ENCODE measurements around the gene ILK. TPM values are rescaled to one million over a fixed set of nuclear protein-coding genes. Genes with fewer than 3 reads are reported as not detected.

The ILK gene
- total RNA-seq, 1 experiment from 2014 or later: 117 TPM

- H3K4me1 ChIP-seq: peaks cover 42% of the 10 kb centered on the region
- no peaks in the 10 kb centered on the region for H3K9me3 Mint-ChIP-seq (ENCODE audit: unreplicated experiment)
- ChIA-PET POLR2A (no interaction called here), CTCF (interaction anchor here (1.6 kb wide), 1 partner anchor 10 kb away, joined by 3 read pairs; the partner anchor contains the start of gene TPP1)
- H3K4me1 Mint-ChIP-seq (ENCODE audit: low read depth, unreplicated experiment): peaks cover 17% of the 10 kb centered on the region
- H3K4me3 ChIP-seq (ENCODE audit: low read depth, low read length): no peak overlapping the region
- BruUV-seq (replicated peaks): no TSS peak
- H3K4me3 Mint-ChIP-seq (ENCODE audit: unreplicated experiment): no peak overlapping the region
- peaks cover 5% of the 10 kb centered on the region; the same call in 1 of the 2 replicates for H3K36me3 ChIP-seq (ENCODE audit: control insufficient read depth, insufficient read depth, low read length)
- H3K36me3 Mint-ChIP-seq (ENCODE audit: insufficient read depth, unreplicated experiment): no peaks in the 10 kb centered on the region
- peak overlapping the region; percentile 11 for H3K27ac Mint-ChIP-seq (ENCODE audit: unreplicated experiment)
- H3K27me3 Mint-ChIP-seq (ENCODE audit: insufficient read depth, unreplicated experiment): no peaks in the 10 kb centered on the region
- no peaks in the 10 kb centered on the region for H3K9me3 ChIP-seq
- no peak for TF ChIP-seq CTCF (IDR thresholded peaks at IDR 0.05; ENCODE audit: insufficient read depth in 1 of 2, low read depth in 1 of 2, low read length in 1 of 2, severe bottlenecking in 1 of 2, unreplicated experiment in 1 of 2)
- H3K27me3 ChIP-seq (replicated peaks; ENCODE audit: control insufficient read depth, insufficient read depth, low read length): no peaks in the 10 kb centered on the region
- intact Hi-C loops (cut with micrococcal nuclease; ENCODE audit: unreplicated experiment): loop anchor here (10.0 kb wide), 2 partner anchors 215 to 375 kb away; partner anchors contain the start of genes CNGA4, FHIP1B and SMPD1
- DNase-seq: no peak
Observed at GRCh38 chr11:6609502-6610015, 6.0 kb downstream of the ILK start.

- peak overlapping the region; percentile 11 for H3K27ac Mint-ChIP-seq (ENCODE audit: unreplicated experiment)
- Histone ChIP-seq H3K36me3 (ENCODE audit: control insufficient read depth, insufficient read depth, low read length) (peaks cover 5% of the 10 kb centered on the region; the same call in 1 of the 2 replicates), H3K9me3 (no peaks in the 10 kb centered on the region), H3K4me1 (peaks cover 35% of the 10 kb centered on the region), H3K27me3 (replicated peaks; ENCODE audit: control insufficient read depth, insufficient read depth, low read length) (no peaks in the 10 kb centered on the region), H3K4me3 (ENCODE audit: low read depth, low read length) (no peak overlapping the region)
- CTCF ChIA-PET: interaction anchor here (1.6 kb wide), 1 partner anchor 9 kb away, joined by 3 read pairs; the partner anchor contains the start of gene TPP1
- DNase-seq: no peak
- H3K4me3 Mint-ChIP-seq (ENCODE audit: unreplicated experiment): no peak overlapping the region
- H3K27me3 Mint-ChIP-seq (ENCODE audit: insufficient read depth, unreplicated experiment): no peaks in the 10 kb centered on the region
- POLR2A ChIA-PET: interaction anchor here (0.5 kb wide), 1 partner anchor 171 kb away, joined by 6 read pairs; no protein-coding TSS in a partner anchor
- intact Hi-C loops (cut with micrococcal nuclease; ENCODE audit: unreplicated experiment): loop anchor here (10.0 kb wide), 2 partner anchors 216 to 376 kb away; partner anchors contain the start of genes CNGA4, FHIP1B and SMPD1
- no peak for TF ChIP-seq CTCF (IDR thresholded peaks at IDR 0.05; ENCODE audit: insufficient read depth in 1 of 2, low read depth in 1 of 2, low read length in 1 of 2, severe bottlenecking in 1 of 2, unreplicated experiment in 1 of 2)
- H3K4me1 Mint-ChIP-seq (ENCODE audit: low read depth, unreplicated experiment): peaks cover 17% of the 10 kb centered on the region
- H3K9me3 Mint-ChIP-seq (ENCODE audit: unreplicated experiment): no peaks in the 10 kb centered on the region
- H3K36me3 Mint-ChIP-seq (ENCODE audit: insufficient read depth, unreplicated experiment): no peaks in the 10 kb centered on the region
- TSS peak; percentile 20 for BruUV-seq (replicated peaks)
Observed at GRCh38 chr11:6610591-6610990, 7.0 kb downstream of the ILK start.

GRCh38 chr11:6611092-6611962 lies 7.8 kb downstream of the ILK start:
- no peaks in the 10 kb centered on the region for H3K9me3 Mint-ChIP-seq (ENCODE audit: unreplicated experiment)
- Histone ChIP-seq H3K36me3 (ENCODE audit: control insufficient read depth, insufficient read depth, low read length) (peaks cover 5% of the 10 kb centered on the region; the same call in 1 of the 2 replicates), H3K4me1 (peaks cover 28% of the 10 kb centered on the region), H3K27me3 (replicated peaks; ENCODE audit: control insufficient read depth, insufficient read depth, low read length) (no peaks in the 10 kb centered on the region), H3K4me3 (ENCODE audit: low read depth, low read length) (peak overlapping the region; percentile 78), H3K9me3 (no peaks in the 10 kb centered on the region)
- no peak overlapping the region for H3K4me3 Mint-ChIP-seq (ENCODE audit: unreplicated experiment)
- TF ChIP-seq CTCF (IDR thresholded peaks at IDR 0.05; ENCODE audit: insufficient read depth in 1 of 2, low read depth in 1 of 2, low read length in 1 of 2, severe bottlenecking in 1 of 2, unreplicated experiment in 1 of 2): no peak
- POLR2A ChIA-PET: interaction anchor here (0.6 to 1.0 kb wide), 8 partner anchors 15 to 192 kb away, joined by 3 to 9 read pairs (median 4); partner anchors contain the start of genes APBB1, ARFIP2, MRPL17 and TIMM10B
- peaks cover 11% of the 10 kb centered on the region for H3K4me1 Mint-ChIP-seq (ENCODE audit: low read depth, unreplicated experiment)
- no peak overlapping the region for H3K27ac Mint-ChIP-seq (ENCODE audit: unreplicated experiment)
- CTCF ChIA-PET: interaction anchor here (0.6 to 2.1 kb wide), 4 partner anchors 52 to 232 kb away, joined by 3 to 12 read pairs (median 5); partner anchors contain the start of gene MRPL17
- no TSS peak for BruUV-seq (replicated peaks)
- no peak for DNase-seq
- H3K27me3 Mint-ChIP-seq (ENCODE audit: insufficient read depth, unreplicated experiment): no peaks in the 10 kb centered on the region
- H3K36me3 Mint-ChIP-seq (ENCODE audit: insufficient read depth, unreplicated experiment): no peaks in the 10 kb centered on the region
- intact Hi-C loops (cut with micrococcal nuclease; ENCODE audit: unreplicated experiment): loop anchor here (10.0 kb wide), 2 partner anchors 217 to 377 kb away; partner anchors contain the start of genes CNGA4, FHIP1B and SMPD1

All from Caco-2 (cell line).